K562 (cell line): ENCODE data around the gene BTRC.

Experiments used
- MAZ ChIP-seq, 2 experiments: fragments of 450-650 bp in 1 of 2; sonication (generic) in 1 of 2; formaldehyde crosslinking; IDR thresholded peaks in 1 of 2; conservative IDR thresholded peaks in 1 of 2; 2 replicates each; pipeline versions ENCODE4 v1.4.0 to v1.5.0; 2020; ENCODE audit warnings: mild to moderate bottlenecking in 1 of 2, missing genetic modification reagents in 1 of 2
- ZNF121 ChIP-seq: sonication (generic); formaldehyde crosslinking; conservative IDR thresholded peaks from 2 replicates; pipeline ENCODE4 v1.8.0; 2022; ENCODE audit warnings: missing genetic modification reagents
- ZNF174 ChIP-seq: fragments of 250-450 bp; sonication (Bioruptor Pico); IDR thresholded peaks from 2 replicates; pipeline ENCODE4 v1.4.0; 2020; ENCODE audit warnings: mild to moderate bottlenecking
- ZNF75A ChIP-seq: fragments of 450-650 bp; formaldehyde crosslinking; IDR thresholded peaks from 2 replicates; pipeline ENCODE4 v1.4.0; 2020; ENCODE audit warnings: mild to moderate bottlenecking
- TF ChIP-seq, protein P1 (sequence below): sonication (generic); formaldehyde crosslinking; IDR thresholded peaks from 2 replicates; pipeline ENCODE4 v1.5.0; 2020; ENCODE audit warnings: missing genetic modification reagents

DNA sequence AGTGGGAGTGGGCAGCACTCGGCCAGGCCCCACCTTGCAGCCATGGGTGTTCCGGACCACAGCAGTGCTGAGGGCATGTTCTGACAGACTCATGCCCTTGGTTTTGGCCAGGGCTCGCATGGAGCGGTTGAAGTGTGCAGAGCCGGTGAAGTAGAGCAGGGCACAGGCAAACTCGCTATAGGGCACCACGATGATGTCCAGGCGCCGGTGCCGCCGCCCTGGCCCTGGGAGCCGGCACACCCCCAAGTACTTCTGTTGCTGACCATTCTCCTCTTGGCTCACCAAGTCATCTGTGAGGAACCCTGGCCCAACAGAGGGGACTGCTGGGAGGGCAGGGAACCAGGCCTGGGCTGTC is 225.5 kb downstream of the BTRC start:
- no peak for TF ChIP-seq ZNF75A (CRISPR knock-in tag)
- TF ChIP-seq, protein P1, sequence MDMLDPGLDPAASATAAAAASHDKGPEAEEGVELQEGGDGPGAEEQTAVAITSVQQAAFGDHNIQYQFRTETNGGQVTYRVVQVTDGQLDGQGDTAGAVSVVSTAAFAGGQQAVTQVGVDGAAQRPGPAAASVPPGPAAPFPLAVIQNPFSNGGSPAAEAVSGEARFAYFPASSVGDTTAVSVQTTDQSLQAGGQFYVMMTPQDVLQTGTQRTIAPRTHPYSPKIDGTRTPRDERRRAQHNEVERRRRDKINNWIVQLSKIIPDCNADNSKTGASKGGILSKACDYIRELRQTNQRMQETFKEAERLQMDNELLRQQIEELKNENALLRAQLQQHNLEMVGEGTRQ (CRISPR knock-in tag): no peak
- TF ChIP-seq ZNF121: no peak
- no peak for TF ChIP-seq ZNF174 (CRISPR knock-in tag)
- no peak for TF ChIP-seq MAZ (CRISPR knock-in tag; conservative IDR thresholded peaks at IDR 0.05 in 1 of 2, IDR thresholded peaks at IDR 0.05 in 1 of 2)
